Hepatocyte (in vitro differentiated cells): ENCODE data around the gene RTP3.

Source experiments
- CTCF ChIP-seq: fragments of 200-600 bp; sonication (generic); IDR thresholded peaks from 2 replicates; pipeline ENCODE4 v1.5.1; 2016; ENCODE audit warnings: antibody characterized with exemption, mild to moderate bottlenecking; ENCODE audit not compliant: poor library complexity
- EZH2 ChIP-seq: fragments of 200-600 bp; sonication (generic); IDR thresholded peaks from 2 replicates; pipeline ENCODE4 v1.6.1; 2016; ENCODE audit warnings: antibody characterized with exemption, mild to moderate bottlenecking, borderline replicate concordance
- EZH2phosphoT487 ChIP-seq: fragments of 200-600 bp; sonication (generic); IDR thresholded peaks from one replicate; pipeline ENCODE4 v1.6.1; 2018; ENCODE audit warnings: antibody characterized with exemption, mild to moderate bottlenecking, low read depth, moderate library complexity; ENCODE audit not compliant: unreplicated experiment, severe bottlenecking

GRCh38 chr3:46482632-46483350 is 15.0 kb upstream of the RTP3 start:
- TF ChIP-seq CTCF (no peak), EZH2 (no peak), EZH2phosphoT487 (no peak)
